ENCODE results near the gene MEOX2. TPM values are rescaled to one million over a fixed set of nuclear protein-coding genes. Genes with fewer than 3 reads are reported as not detected.

The MEOX2 gene
- total and polyA plus RNA-seq, 4 donors = 3.0 to 103 (median 13.6) TPM

GRCh38 chr7:15688911-15689310 lies 2.4 kb upstream of the MEOX2 start:
- ATAC-seq (ENCODE audit: insufficient read depth, low FRiP score) (no peak), DNase-seq (peak in 1 of 3 donors; percentile 42)
- H3K9me3 ChIP-seq (ENCODE audit: control insufficient read depth in 4 of 4, insufficient read depth in 3 of 4, low read length in 3 of 4) = peaks cover 0 to 7% (median 0%) of the 10 kb centered on the region in 4 donors
- H3K27ac ChIP-seq (ENCODE audit: low read depth in 1 of 2, low read length in 1 of 2) = peak overlapping the region in 1 of 2 donors; percentile 79
- peaks cover 0 to 60% (median 3%) of the 10 kb centered on the region in 3 donors for H3K27me3 ChIP-seq (ENCODE audit: control insufficient read depth in 3 of 3, insufficient read depth in 3 of 3, low read length in 2 of 3)
- H3K4me3 ChIP-seq = no peak overlapping the region
- H3K9ac ChIP-seq (ENCODE audit: insufficient read depth in 1 of 2, low read length in 2 of 2) = peak overlapping the region in 1 of 2 donors; percentile 62
- peaks cover 0 to 20% (median 0%) of the 10 kb centered on the region in 4 donors for H3K36me3 ChIP-seq (ENCODE audit: control insufficient read depth in 4 of 4, insufficient read depth in 4 of 4, low read length in 4 of 4)
- H3K4me1 ChIP-seq (ENCODE audit: control insufficient read depth in 5 of 5, insufficient read depth in 5 of 5, low read length in 5 of 5) = peaks cover under 1 to 17% (median 5%) of the 10 kb centered on the region in 5 donors
- no peak for TF ChIP-seq CTCF (IDR thresholded peaks at IDR 0.05; ENCODE audit: control extremely low read depth, extremely low read depth)
- WGBS, 2 donors = 35 to 40% methylated on average over 2 of the region's 2 CpGs

GRCh38 chr7:15688279-15688626 lies 1.8 kb upstream of the MEOX2 start:
- peaks cover 0 to 17% (median 5%) of the 10 kb centered on the region in 5 donors for H3K4me1 ChIP-seq (ENCODE audit: control insufficient read depth in 5 of 5, insufficient read depth in 5 of 5, low read length in 5 of 5)
- H3K36me3 ChIP-seq (ENCODE audit: control insufficient read depth in 4 of 4, insufficient read depth in 4 of 4, low read length in 4 of 4) = peaks cover 0 to 20% (median 0%) of the 10 kb centered on the region in 4 donors
- DNase-seq (peak; percentile 11 to 65 (median 56)), ATAC-seq (ENCODE audit: insufficient read depth, low FRiP score) (no peak)
- H3K9ac ChIP-seq (ENCODE audit: insufficient read depth in 1 of 2, low read length in 2 of 2) = peak overlapping the region; percentile 21 to 62
- WGBS, 2 donors = 11 to 12% methylated on average over 10 of the region's 10 CpGs
- peaks cover 0 to 60% (median 3%) of the 10 kb centered on the region in 3 donors for H3K27me3 ChIP-seq (ENCODE audit: control insufficient read depth in 3 of 3, insufficient read depth in 3 of 3, low read length in 2 of 3)
- TF ChIP-seq CTCF (IDR thresholded peaks at IDR 0.05; ENCODE audit: control extremely low read depth, extremely low read depth) = no peak
- no peak overlapping the region for H3K4me3 ChIP-seq
- peaks cover 0 to 7% (median 0%) of the 10 kb centered on the region in 4 donors for H3K9me3 ChIP-seq (ENCODE audit: control insufficient read depth in 4 of 4, insufficient read depth in 3 of 4, low read length in 3 of 4)
- peak overlapping the region in 1 of 2 donors; percentile 79 for H3K27ac ChIP-seq (ENCODE audit: low read depth in 1 of 2, low read length in 1 of 2)

GRCh38 chr7:15687546-15688278 lies 1.2 kb upstream of the MEOX2 start:
- H3K36me3 ChIP-seq (ENCODE audit: control insufficient read depth in 4 of 4, insufficient read depth in 4 of 4, low read length in 4 of 4) = peaks cover 0 to 25% (median 0%) of the 10 kb centered on the region in 4 donors
- H3K9ac ChIP-seq (ENCODE audit: insufficient read depth in 1 of 2, low read length in 2 of 2) = peak overlapping the region; percentile 21 to 62
- ATAC-seq (ENCODE audit: insufficient read depth, low FRiP score) (no peak), DNase-seq (peak; percentile 74 to 87 (median 84))
- no peak for TF ChIP-seq CTCF (IDR thresholded peaks at IDR 0.05; ENCODE audit: control extremely low read depth, extremely low read depth)
- H3K4me3 ChIP-seq = no peak overlapping the region
- H3K4me1 ChIP-seq (ENCODE audit: control insufficient read depth in 5 of 5, insufficient read depth in 5 of 5, low read length in 5 of 5) = peaks cover 0 to 17% (median 3%) of the 10 kb centered on the region in 5 donors
- peaks cover 0 to 7% (median 0%) of the 10 kb centered on the region in 4 donors for H3K9me3 ChIP-seq (ENCODE audit: control insufficient read depth in 4 of 4, insufficient read depth in 3 of 4, low read length in 3 of 4)
- 7 to 9% methylated on average over 21 of the region's 21 CpGs for WGBS, 2 donors
- peak overlapping the region; percentile 75 to 79 for H3K27ac ChIP-seq (ENCODE audit: low read depth in 1 of 2, low read length in 1 of 2)
- H3K27me3 ChIP-seq (ENCODE audit: control insufficient read depth in 3 of 3, insufficient read depth in 3 of 3, low read length in 2 of 3) = peaks cover 0 to 62% (median 3%) of the 10 kb centered on the region in 3 donors

Data from lung (tissue), 12 donors.